T-helper 1 cell (primary cell): ENCODE measurements around the gene ERG.

ENCODE experiments used
- DNase-seq, 5 donors: peaks; one replicate each; pipeline ENCODE4 v3.0.0-alpha.2; 2012 to 2020

The ERG gene

GRCh38 chr21:38355992-38356781, 142.1 kb downstream of the ERG start:
- peak in 4 of 5 donors; percentile 36 to 54 (median 45) for DNase-seq

GRCh38 chr21:38355353-38355752, 142.9 kb downstream of the ERG start:
- DNase-seq: no peak

GRCh38 chr21:38354746-38355145, 143.5 kb downstream of the ERG start:
- DNase-seq: no peak

- DNase-seq: no peak
These were observed 144.0 kb downstream of the ERG start for GRCh38 chr21:38354231-38354630.

- DNase-seq: peak in 1 of 5 donors; percentile 7
These were observed 145.6 kb downstream of the ERG start for GRCh38 chr21:38352536-38353219.

- no peak for DNase-seq
These were observed 146.2 kb downstream of the ERG start for GRCh38 chr21:38351961-38352521.

- DNase-seq: no peak
These were observed 146.9 kb downstream of the ERG start for GRCh38 chr21:38351176-38351959.

- DNase-seq: no peak
These were observed 147.6 kb downstream of the ERG start for GRCh38 chr21:38350684-38351083.

- DNase-seq: no peak
These were observed 148.3 kb downstream of the ERG start for GRCh38 chr21:38349977-38350376.

GRCh38 chr21:38349111-38349746, 149.0 kb downstream of the ERG start:
- DNase-seq: no peak

GRCh38 chr21:38346286-38346685, 152.0 kb downstream of the ERG start:
- DNase-seq: no peak

- DNase-seq: no peak
These were observed 154.6 kb downstream of the ERG start for GRCh38 chr21:38343691-38344090.

- DNase-seq: no peak
These were observed 155.5 kb downstream of the ERG start for GRCh38 chr21:38342739-38343138.

- no peak for DNase-seq
These were observed 156.7 kb downstream of the ERG start for GRCh38 chr21:38341546-38342012.

GRCh38 chr21:38340131-38340530, 158.1 kb downstream of the ERG start:
- DNase-seq: no peak

GRCh38 chr21:38337793-38338192, 160.5 kb downstream of the ERG start:
- DNase-seq: no peak

GRCh38 chr21:38334866-38335265, 163.4 kb downstream of the ERG start:
- DNase-seq: no peak

- no peak for DNase-seq
These were observed 164.7 kb downstream of the ERG start for GRCh38 chr21:38333301-38334272.

- no peak for DNase-seq
These were observed 167.6 kb downstream of the ERG start for GRCh38 chr21:38330666-38331065.
